ENCODE data around the gene ACSS1.

Gene ACSS1

GRCh38 chr20:25054995-25055629 lies 2.8 kb downstream of the ACSS1 start:
- DNase-seq (ENCODE audit: low read depth), result no peak
- H3K4me3 ChIP-seq (ENCODE audit: control insufficient read depth, low read depth, low read length), result no peak overlapping the region
- TF ChIP-seq CTCF (IDR thresholded peaks at IDR 0.05; ENCODE audit: control insufficient read depth, insufficient read depth, low read depth, low read length, missing control alignments), result no peak

GRCh38 chr20:25054096-25054820 lies 3.7 kb downstream of the ACSS1 start:
- no peak for DNase-seq (ENCODE audit: low read depth)
- no peak overlapping the region for H3K4me3 ChIP-seq (ENCODE audit: control insufficient read depth, low read depth, low read length)
- no peak for TF ChIP-seq CTCF (IDR thresholded peaks at IDR 0.05; ENCODE audit: control insufficient read depth, insufficient read depth, low read depth, low read length, missing control alignments)

GRCh38 chr20:25053255-25054031 lies 4.5 kb downstream of the ACSS1 start:
- DNase-seq (ENCODE audit: low read depth), result no peak
- H3K4me3 ChIP-seq (ENCODE audit: control insufficient read depth, low read depth, low read length), result no peak overlapping the region
- no peak for TF ChIP-seq CTCF (IDR thresholded peaks at IDR 0.05; ENCODE audit: control insufficient read depth, insufficient read depth, low read depth, low read length, missing control alignments)

GRCh38 chr20:25052255-25053194 lies 5.4 kb downstream of the ACSS1 start:
- no peak overlapping the region for H3K4me3 ChIP-seq (ENCODE audit: control insufficient read depth, low read depth, low read length)
- DNase-seq (ENCODE audit: low read depth), result no peak
- no peak for TF ChIP-seq CTCF (IDR thresholded peaks at IDR 0.05; ENCODE audit: control insufficient read depth, insufficient read depth, low read depth, low read length, missing control alignments)

GRCh38 chr20:25051386-25052155 lies 6.4 kb downstream of the ACSS1 start:
- no peak overlapping the region for H3K4me3 ChIP-seq (ENCODE audit: control insufficient read depth, low read depth, low read length)
- no peak for TF ChIP-seq CTCF (IDR thresholded peaks at IDR 0.05; ENCODE audit: control insufficient read depth, insufficient read depth, low read depth, low read length, missing control alignments)
- no peak for DNase-seq (ENCODE audit: low read depth)

All from AG09309 (cell line).